Natural killer cell (primary cell): ENCODE data around the gene WDR81. TPM values are rescaled to one million over a fixed set of nuclear protein-coding genes. Genes with fewer than 3 reads are reported as not detected.

Experiments
- ATAC-seq, 3 donors: fragments of 150-1000 bp in 2 of 3; fragments of 200-7000 bp in 1 of 3; cut with Tn5 transposase; 1 replicate in 1 of 3; 2 replicates in 2 of 3; pipeline ENCODE4 v1.10.0; 2021; ENCODE audit warnings: mild to moderate bottlenecking in 2 of 3, moderate library complexity in 2 of 3
- DNase-seq, 2 donors: peaks; one replicate each; pipeline versions ENCODE4 v3.0.0 to v3.0.0-alpha.2; 2013 to 2021; ENCODE audit warnings: mixed read lengths in 1 of 2
- H3K27ac ChIP-seq: one replicate; pipeline ENCODE4 v1.5.1; 2013; ENCODE audit warnings: mild to moderate bottlenecking, low read length
- H3K27me3 ChIP-seq: one replicate; pipeline ENCODE4 v1.6.1; 2013; ENCODE audit warnings: low read length; ENCODE audit not compliant: control insufficient read depth, insufficient read depth
- H3K36me3 ChIP-seq: one replicate; pipeline ENCODE4 v1.6.1; 2013; ENCODE audit warnings: low read length; ENCODE audit not compliant: control insufficient read depth, insufficient read depth
- H3K4me1 ChIP-seq: one replicate; pipeline ENCODE4 v1.6.1; 2013; ENCODE audit warnings: low read length; ENCODE audit not compliant: control insufficient read depth, insufficient read depth
- H3K4me3 ChIP-seq: one replicate; pipeline ENCODE4 v1.5.1; 2013; ENCODE audit warnings: low read length
- H3K9me3 ChIP-seq: one replicate; pipeline ENCODE4 v1.6.1; 2013; ENCODE audit warnings: low read length; ENCODE audit not compliant: control insufficient read depth, insufficient read depth
- H3K27ac Mint-ChIP-seq, 2 donors: one replicate each; pipeline ENCODE4 v1.8.0; 2022; ENCODE audit warnings: mild to moderate bottlenecking in 2 of 2, mixed read lengths in 2 of 2, moderate library complexity in 1 of 2
- H3K27me3 Mint-ChIP-seq, 2 donors: one replicate each; pipeline ENCODE4 v1.8.0; 2022; ENCODE audit warnings: low read depth in 2 of 2, mixed read lengths in 2 of 2
- H3K36me3 Mint-ChIP-seq: one replicate; pipeline ENCODE4 v1.8.0; 2022; ENCODE audit warnings: mixed read lengths
- H3K4me1 Mint-ChIP-seq, 2 donors: one replicate each; pipeline ENCODE4 v1.8.0; 2022; ENCODE audit warnings: mixed read lengths in 2 of 2
- H3K4me3 Mint-ChIP-seq: one replicate; pipeline ENCODE4 v1.8.0; 2022; ENCODE audit warnings: mild to moderate bottlenecking, moderate library complexity, mixed read lengths
- H3K9me3 Mint-ChIP-seq, 2 donors: one replicate each; pipeline ENCODE4 v1.8.0; 2022; ENCODE audit warnings: mixed read lengths in 2 of 2
- WGBS: methylation state at CpG from one replicate; pipeline ENCODE4 v1.1.7; 2013; ENCODE audit warnings: missing lambda C conversion rate; ENCODE audit not compliant: insufficient coverage; 5-methylcytosine and 5-hydroxymethylcytosine counted together
- intact Hi-C: fragments of 100-400 bp; cut with micrococcal nuclease; formaldehyde crosslinking; loops from one replicate; pipeline ENCODE4 v1.14.2; 2022
- total RNA-seq, 4 donors: library from RNA; stranded (reverse); fragments of 120-200 nt in 1 of 4; gene quantifications; one replicate each; pipeline versions ENCODE4 v1.2.3 to v1.2.4, GENCODE V29; 2013 to 2022
- TF ChIP-seq, protein P1 (sequence below): fragments of 200-600 bp; IDR thresholded peaks from one replicate; pipeline ENCODE4 v1.8.0; 2022; ENCODE audit warnings: antibody characterized with exemption

The WDR81 gene
- total RNA-seq, 3 donors from 2014 or later (not counting 1 experiment from before 2014, with no cell fraction given): 40.8 to 54.2 (median 46.2) TPM

DNA sequence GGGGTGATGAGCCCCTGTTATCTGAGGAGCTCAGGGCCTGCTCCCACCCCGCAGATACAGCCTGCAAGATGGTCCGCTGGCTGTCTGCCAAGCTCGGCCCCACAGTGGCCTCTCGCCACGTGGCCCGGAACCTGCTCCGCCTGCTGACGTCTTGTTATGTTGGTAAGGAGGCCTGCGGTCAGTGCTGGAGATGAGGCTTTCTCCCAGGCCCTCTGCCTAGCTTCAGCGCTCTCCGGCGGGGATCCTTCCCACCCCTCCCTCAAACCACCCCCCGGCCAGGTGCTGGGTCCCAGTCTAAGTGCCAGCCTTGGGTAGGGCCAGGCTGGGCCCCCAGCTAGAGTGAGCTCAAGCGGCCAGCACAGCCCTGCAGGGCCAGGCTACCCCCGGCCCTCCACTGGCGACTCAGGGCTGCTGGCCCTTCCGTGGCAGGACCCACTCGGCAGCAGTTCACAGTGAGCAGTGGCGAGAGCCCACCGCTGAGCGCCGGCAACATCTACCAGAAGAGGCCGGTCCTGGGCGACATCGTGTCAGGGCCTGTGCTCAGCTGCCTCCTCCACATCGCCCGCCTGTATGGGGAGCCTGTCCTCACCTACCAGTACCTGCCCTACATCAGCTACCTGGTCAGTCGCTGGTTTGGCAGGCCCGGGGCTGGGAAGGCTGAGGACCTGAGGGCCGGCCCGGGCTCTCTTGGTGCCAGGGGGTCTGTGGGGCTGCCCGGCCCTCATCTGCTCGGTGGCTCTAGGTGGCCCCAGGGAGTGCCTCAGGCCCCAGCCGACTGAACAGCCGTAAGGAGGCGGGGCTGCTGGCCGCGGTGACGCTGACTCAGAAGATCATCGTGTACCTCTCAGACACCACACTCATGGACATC is 6.1 kb downstream of the WDR81 start:
- no peak overlapping the region for H3K4me3 Mint-ChIP-seq
- TF ChIP-seq, protein P1, sequence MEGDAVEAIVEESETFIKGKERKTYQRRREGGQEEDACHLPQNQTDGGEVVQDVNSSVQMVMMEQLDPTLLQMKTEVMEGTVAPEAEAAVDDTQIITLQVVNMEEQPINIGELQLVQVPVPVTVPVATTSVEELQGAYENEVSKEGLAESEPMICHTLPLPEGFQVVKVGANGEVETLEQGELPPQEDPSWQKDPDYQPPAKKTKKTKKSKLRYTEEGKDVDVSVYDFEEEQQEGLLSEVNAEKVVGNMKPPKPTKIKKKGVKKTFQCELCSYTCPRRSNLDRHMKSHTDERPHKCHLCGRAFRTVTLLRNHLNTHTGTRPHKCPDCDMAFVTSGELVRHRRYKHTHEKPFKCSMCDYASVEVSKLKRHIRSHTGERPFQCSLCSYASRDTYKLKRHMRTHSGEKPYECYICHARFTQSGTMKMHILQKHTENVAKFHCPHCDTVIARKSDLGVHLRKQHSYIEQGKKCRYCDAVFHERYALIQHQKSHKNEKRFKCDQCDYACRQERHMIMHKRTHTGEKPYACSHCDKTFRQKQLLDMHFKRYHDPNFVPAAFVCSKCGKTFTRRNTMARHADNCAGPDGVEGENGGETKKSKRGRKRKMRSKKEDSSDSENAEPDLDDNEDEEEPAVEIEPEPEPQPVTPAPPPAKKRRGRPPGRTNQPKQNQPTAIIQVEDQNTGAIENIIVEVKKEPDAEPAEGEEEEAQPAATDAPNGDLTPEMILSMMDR: no peak
- no peak overlapping the region for H3K27ac Mint-ChIP-seq
- intact Hi-C loops: no loop called here
- H3K36me3 ChIP-seq: peaks cover 41% of the 10 kb centered on the region
- peaks cover 29% of the 10 kb centered on the region for H3K4me1 ChIP-seq
- 93% methylated on average over 40 of the region's 40 CpGs for WGBS
- H3K27me3 Mint-ChIP-seq: no peaks in the 10 kb centered on the region
- H3K4me1 Mint-ChIP-seq: peaks cover 12 to 27% of the 10 kb centered on the region in 2 donors
- DNase-seq (no peak), ATAC-seq (no peak)
- no peaks in the 10 kb centered on the region for H3K9me3 Mint-ChIP-seq
- no peaks in the 10 kb centered on the region for H3K9me3 ChIP-seq
- no peak overlapping the region for H3K4me3 ChIP-seq
- H3K36me3 Mint-ChIP-seq: no peaks in the 10 kb centered on the region
- H3K27ac ChIP-seq: no peak overlapping the region
- H3K27me3 ChIP-seq: no peaks in the 10 kb centered on the region

DNA sequence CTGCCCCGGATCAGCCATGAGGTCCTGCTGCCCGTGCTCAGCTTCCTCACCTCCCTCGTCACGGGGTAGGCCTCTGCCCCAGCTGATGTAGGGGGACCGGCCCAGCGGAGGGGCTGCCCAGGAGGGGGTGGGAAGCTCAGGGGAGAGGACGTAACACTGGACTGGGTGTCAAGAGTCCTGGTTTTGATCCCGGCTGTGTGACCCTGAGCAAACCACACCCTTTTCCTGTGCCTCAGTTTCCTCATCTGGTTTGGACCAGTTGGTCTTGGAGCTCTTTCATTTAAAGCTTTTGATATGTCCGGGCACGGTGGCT is 6.6 kb downstream of the WDR81 start:
- Mint-ChIP-seq H3K27me3 (no peaks in the 10 kb centered on the region), H3K9me3 (no peaks in the 10 kb centered on the region), H3K36me3 (no peaks in the 10 kb centered on the region), H3K4me3 (no peak overlapping the region), H3K4me1 (peaks cover 8 to 24% of the 10 kb centered on the region in 2 donors), H3K27ac (no peak overlapping the region)
- H3K36me3 ChIP-seq: peaks cover 39% of the 10 kb centered on the region
- DNase-seq (no peak), ATAC-seq (no peak)
- no peak overlapping the region for H3K4me3 ChIP-seq
- no peaks in the 10 kb centered on the region for H3K9me3 ChIP-seq
- peaks cover 23% of the 10 kb centered on the region for H3K4me1 ChIP-seq
- no peak overlapping the region for H3K27ac ChIP-seq
- TF ChIP-seq, protein P1: no peak
- intact Hi-C loops: no loop called here
- WGBS: 91% methylated on average over 10 of the region's 10 CpGs
- no peaks in the 10 kb centered on the region for H3K27me3 ChIP-seq

DNA sequence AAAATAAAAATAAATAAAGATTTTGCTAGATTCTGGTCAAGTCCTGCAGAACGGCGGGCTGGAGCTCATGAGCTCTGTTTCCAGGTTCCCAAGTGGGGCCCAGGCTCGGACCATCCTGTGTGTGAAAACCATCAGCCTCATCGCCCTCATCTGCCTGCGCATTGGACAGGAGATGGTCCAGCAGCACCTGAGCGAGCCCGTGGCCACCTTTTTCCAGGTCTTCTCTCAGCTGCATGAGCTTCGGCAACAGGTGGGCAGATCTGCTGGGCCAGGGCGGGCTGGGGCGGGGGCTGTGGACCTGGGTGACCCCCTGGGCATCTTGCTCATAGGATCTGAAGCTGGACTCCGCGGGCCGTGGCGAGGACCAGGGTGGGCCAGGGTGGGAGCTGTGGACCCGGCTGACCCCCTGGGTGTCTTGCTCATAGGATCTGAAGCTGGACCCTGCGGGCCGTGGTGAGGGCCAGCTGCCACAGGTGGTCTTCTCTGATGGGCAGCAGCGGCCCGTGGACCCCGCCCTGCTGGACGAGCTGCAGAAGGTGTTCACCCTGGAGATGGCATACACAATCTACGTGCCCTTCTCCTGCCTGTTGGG is 7.8 kb downstream of the WDR81 start:
- no peak for DNase-seq
- no peaks in the 10 kb centered on the region for H3K36me3 Mint-ChIP-seq

More for the DNA sequence above, 7.8 kb downstream of the WDR81 start:
- peaks cover 39% of the 10 kb centered on the region for H3K36me3 ChIP-seq
- peak overlapping the region; percentile 9 for H3K27ac ChIP-seq
- no peaks in the 10 kb centered on the region for H3K27me3 ChIP-seq
- Mint-ChIP-seq H3K4me1 (peaks cover 8 to 24% of the 10 kb centered on the region in 2 donors), H3K27ac (no peak overlapping the region), H3K27me3 (no peaks in the 10 kb centered on the region), H3K9me3 (no peaks in the 10 kb centered on the region), H3K4me3 (no peak overlapping the region)
- TF ChIP-seq, protein P1: no peak
- H3K9me3 ChIP-seq: no peaks in the 10 kb centered on the region
- no peak for ATAC-seq
- H3K4me3 ChIP-seq: no peak overlapping the region
- 94% methylated on average over 22 of the region's 22 CpGs for WGBS
- intact Hi-C loops: no loop called here
- peaks cover 11% of the 10 kb centered on the region for H3K4me1 ChIP-seq
